Fibroblast of villous mesenchyme (primary cell): ENCODE data around the gene CPN2. TPM values are rescaled to one million over a fixed set of nuclear protein-coding genes. Genes with fewer than 3 reads are reported as not detected.
A peak's percentile ranks its signal among the peaks of the same experiment; 100 is the strongest.

Experiments used
- DNase-seq: peaks from one replicate; pipeline ENCODE4 v3.0.0-alpha.2; 2010; ENCODE audit warnings: low read depth
- H3K4me3 ChIP-seq: 2 replicates; pipeline ENCODE4 v1.5.1; 2011; ENCODE audit warnings: low read depth, mild to moderate bottlenecking, low read length
- total RNA-seq: library from RNA; depleted of rRNA; stranded (reverse); fragments of >200 nt; gene quantifications from 2 replicates; pipeline ENCODE4 v1.2.3, GENCODE V29; 2012
- TF ChIP-seq, protein P1 (sequence below): IDR thresholded peaks from 2 replicates; pipeline ENCODE4 v1.5.1; 2012; ENCODE audit warnings: low read depth, mild to moderate bottlenecking, low read length; ENCODE audit not compliant: insufficient read depth

The CPN2 gene
- total RNA-seq, 1 donor, result not detected

DNA sequence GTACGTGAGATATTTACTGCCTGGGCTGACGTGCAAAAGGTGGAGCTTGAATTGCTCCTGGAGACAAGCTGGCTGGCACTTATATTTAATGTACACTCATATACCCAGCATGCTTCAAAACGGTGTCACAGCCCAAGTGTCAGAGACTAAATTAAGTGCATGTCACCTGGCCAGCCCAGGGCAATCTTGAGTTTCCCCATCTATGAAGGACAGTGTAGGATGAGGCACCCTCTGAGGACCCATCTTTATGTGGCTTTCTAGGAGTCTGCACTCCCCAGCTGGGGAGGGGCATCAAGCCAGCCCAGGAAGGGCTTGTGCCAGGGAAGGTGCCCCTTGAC is 13.2 kb upstream of the CPN2 start:
- no peak overlapping the region for H3K4me3 ChIP-seq
- TF ChIP-seq, protein P1, sequence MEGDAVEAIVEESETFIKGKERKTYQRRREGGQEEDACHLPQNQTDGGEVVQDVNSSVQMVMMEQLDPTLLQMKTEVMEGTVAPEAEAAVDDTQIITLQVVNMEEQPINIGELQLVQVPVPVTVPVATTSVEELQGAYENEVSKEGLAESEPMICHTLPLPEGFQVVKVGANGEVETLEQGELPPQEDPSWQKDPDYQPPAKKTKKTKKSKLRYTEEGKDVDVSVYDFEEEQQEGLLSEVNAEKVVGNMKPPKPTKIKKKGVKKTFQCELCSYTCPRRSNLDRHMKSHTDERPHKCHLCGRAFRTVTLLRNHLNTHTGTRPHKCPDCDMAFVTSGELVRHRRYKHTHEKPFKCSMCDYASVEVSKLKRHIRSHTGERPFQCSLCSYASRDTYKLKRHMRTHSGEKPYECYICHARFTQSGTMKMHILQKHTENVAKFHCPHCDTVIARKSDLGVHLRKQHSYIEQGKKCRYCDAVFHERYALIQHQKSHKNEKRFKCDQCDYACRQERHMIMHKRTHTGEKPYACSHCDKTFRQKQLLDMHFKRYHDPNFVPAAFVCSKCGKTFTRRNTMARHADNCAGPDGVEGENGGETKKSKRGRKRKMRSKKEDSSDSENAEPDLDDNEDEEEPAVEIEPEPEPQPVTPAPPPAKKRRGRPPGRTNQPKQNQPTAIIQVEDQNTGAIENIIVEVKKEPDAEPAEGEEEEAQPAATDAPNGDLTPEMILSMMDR, result no peak
- no peak for DNase-seq

DNA sequence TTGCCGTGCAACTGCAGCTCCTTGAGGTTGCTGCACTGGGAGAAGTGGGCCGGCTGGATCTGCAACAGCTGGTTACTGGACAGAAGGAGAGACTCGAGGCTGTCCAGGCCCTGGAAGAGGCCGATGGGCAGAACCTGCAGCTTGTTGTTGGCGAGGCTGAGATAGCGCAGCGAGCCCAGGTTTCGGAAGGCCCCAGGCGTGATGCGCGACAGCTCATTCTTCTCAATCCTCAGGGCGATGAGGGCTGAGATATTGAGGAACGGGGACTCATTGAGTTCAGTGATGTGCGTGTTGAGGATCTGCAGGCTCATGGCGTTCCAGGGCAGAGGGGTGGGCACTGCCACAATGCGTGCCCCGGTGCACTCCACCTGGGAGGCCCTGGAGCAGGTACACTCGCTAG is 9.4 kb upstream of the CPN2 start:
- TF ChIP-seq, protein P1, result no peak
- no peak for DNase-seq
- H3K4me3 ChIP-seq, result no peak overlapping the region

GRCh38 chr3:194357681-194358080 is 6.6 kb upstream of the CPN2 start:
- H3K4me3 ChIP-seq, result no peak overlapping the region
- TF ChIP-seq, protein P1, result no peak
- DNase-seq, result no peak

- TF ChIP-seq, protein P1, result no peak
- peak; percentile 44 for DNase-seq
- H3K4me3 ChIP-seq, result no peak overlapping the region
These were observed 4.3 kb upstream of the CPN2 start for GRCh38 chr3:194355379-194355778.

- TF ChIP-seq, protein P1, result no peak
- no peak for DNase-seq
- no peak overlapping the region for H3K4me3 ChIP-seq
These were observed 3.2 kb upstream of the CPN2 start for GRCh38 chr3:194354315-194354714.

GRCh38 chr3:194352667-194353246 is 1.6 kb upstream of the CPN2 start:
- TF ChIP-seq, protein P1, result no peak
- DNase-seq, result no peak
- H3K4me3 ChIP-seq, result no peak overlapping the region

DNA sequence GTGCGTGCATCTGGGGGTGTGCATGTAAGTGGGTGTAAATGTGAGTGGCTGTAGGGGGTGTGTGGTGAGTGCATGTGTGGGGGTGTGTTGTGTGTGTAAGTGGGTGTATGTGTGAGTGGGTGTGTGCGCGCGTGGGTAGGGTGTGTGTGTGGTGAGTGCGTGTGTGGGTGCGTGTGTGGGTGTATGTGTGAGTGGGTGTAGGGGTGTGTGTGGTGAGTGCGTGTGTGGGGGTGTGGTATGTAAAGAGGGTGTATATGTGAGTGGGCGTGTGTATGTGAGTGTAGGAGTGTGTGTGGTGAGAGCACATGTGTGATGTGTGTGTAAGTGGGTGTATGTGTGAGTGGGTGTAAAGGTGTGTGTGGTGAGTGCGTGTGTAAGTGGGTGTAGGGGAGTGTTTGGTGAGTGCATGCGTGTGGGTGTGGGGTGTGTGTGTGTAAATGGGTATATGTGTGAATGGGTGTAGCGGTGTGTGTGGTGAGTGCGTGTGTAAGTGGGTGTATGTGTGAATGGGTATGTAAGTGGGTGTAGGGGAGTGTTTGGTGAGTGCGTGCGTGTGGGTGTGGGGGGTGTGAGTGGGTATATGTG is 916 bp upstream of the CPN2 start:
- no peak overlapping the region for H3K4me3 ChIP-seq
- no peak for DNase-seq
- TF ChIP-seq, protein P1, result no peak
